ENCODE results near the gene GGTA1. TPM values are rescaled to one million over a fixed set of nuclear protein-coding genes. Genes with fewer than 3 reads are reported as not detected.

Gene GGTA1
- total RNA-seq, 1 experiment from 2014 or later = not detected

GRCh38 chr9:121494192-121494591 lies 5.5 kb downstream of the GGTA1 start:
- H3K27me3 Mint-ChIP-seq (ENCODE audit: low read depth) = peaks cover 58% of the 10 kb centered on the region
- Histone ChIP-seq H3K23me2 (ENCODE audit: insufficient read length, low read depth, low read length, poor library complexity, severe bottlenecking) (peaks cover 9% of the 10 kb centered on the region), H3K79me1 (ENCODE audit: insufficient read depth, low read depth, low read length, poor library complexity, severe bottlenecking) (no peaks in the 10 kb centered on the region), H2BK5ac (ENCODE audit: insufficient read length, low read length) (no peak overlapping the region), H2BK15ac (ENCODE audit: low read depth, low read length) (no peak overlapping the region), H3K18ac (ENCODE audit: insufficient read length, low read depth, low read length) (no peak overlapping the region), H4K91ac (ENCODE audit: insufficient read length, low read depth, low read length) (no peak overlapping the region), H4K5ac (ENCODE audit: insufficient read length, low read depth, low read length) (no peak overlapping the region), H3K9me3 (ENCODE audit: control insufficient read depth, low read depth, low read length) (no peaks in the 10 kb centered on the region), H2BK20ac (ENCODE audit: low read depth, low read length, poor library complexity, severe bottlenecking) (no peak overlapping the region), H2BK12ac (ENCODE audit: insufficient read length, low read depth, low read length) (no peak overlapping the region), H3K14ac (ENCODE audit: insufficient read depth, low read length) (no peak overlapping the region), H3K27me3 (ENCODE audit: insufficient read depth, low read length) (peaks cover 7% of the 10 kb centered on the region), H2BK120ac (ENCODE audit: low read depth, low read length, poor library complexity, severe bottlenecking) (no peak overlapping the region), H3K4me2 (ENCODE audit: insufficient read depth, insufficient read length, low read length) (no peak overlapping the region), H4K20me1 (ENCODE audit: control insufficient read depth, insufficient read depth, insufficient read length) (no peaks in the 10 kb centered on the region), H3K56ac (ENCODE audit: insufficient read length, low read depth, low read length) (no peak overlapping the region), H3K9ac (ENCODE audit: extremely low read depth, insufficient read length, low read length) (no peak overlapping the region), H2AK5ac (ENCODE audit: insufficient read length, low read length) (no peak overlapping the region), H2AFZ (ENCODE audit: low read length) (no peak overlapping the region), H3K4ac (ENCODE audit: low read depth, low read length) (no peak overlapping the region), H3T11ph (ENCODE audit: low read length) (no peak overlapping the region), H3K4me1 (ENCODE audit: insufficient read depth, low read length) (no peaks in the 10 kb centered on the region), H3K79me2 (ENCODE audit: insufficient read depth, low read length) (no peaks in the 10 kb centered on the region), H3K23ac (ENCODE audit: insufficient read length, low read depth, low read length) (no peak overlapping the region), H3K27ac (ENCODE audit: insufficient read length, low read depth, low read length) (no peak overlapping the region), H4K8ac (replicated peaks; ENCODE audit: insufficient read length, low read depth, low read length) (no peak overlapping the region)
- no peak for DNase-seq
- no peak overlapping the region for H3K4me3 Mint-ChIP-seq
- H3K9me3 Mint-ChIP-seq = peaks cover 0 to 12% of the 10 kb centered on the region in 2 experiments; a peak in 4 of 5 replicates
- H3K4me1 Mint-ChIP-seq = peaks cover 10 to 11% of the 10 kb centered on the region in 2 experiments
- no CpG with 5 or more reads among the region's 3 CpGs for WGBS (ENCODE audit: extremely low coverage, insufficient read length, low lambda C conversion rate)
- H3K27ac Mint-ChIP-seq = peak overlapping the region in 1 of 3 experiments; percentile 75; a peak in 1 of 7 replicates
- 0 out of 7 replicates have a peak, but pooled peaks cover 0 to 3% (median 0%) of the 10 kb centered on the region in 3 experiments for H3K36me3 Mint-ChIP-seq (ENCODE audit: insufficient read depth in 1 of 3, low read depth in 3 of 3)
- TF ChIP-seq, protein P1, sequence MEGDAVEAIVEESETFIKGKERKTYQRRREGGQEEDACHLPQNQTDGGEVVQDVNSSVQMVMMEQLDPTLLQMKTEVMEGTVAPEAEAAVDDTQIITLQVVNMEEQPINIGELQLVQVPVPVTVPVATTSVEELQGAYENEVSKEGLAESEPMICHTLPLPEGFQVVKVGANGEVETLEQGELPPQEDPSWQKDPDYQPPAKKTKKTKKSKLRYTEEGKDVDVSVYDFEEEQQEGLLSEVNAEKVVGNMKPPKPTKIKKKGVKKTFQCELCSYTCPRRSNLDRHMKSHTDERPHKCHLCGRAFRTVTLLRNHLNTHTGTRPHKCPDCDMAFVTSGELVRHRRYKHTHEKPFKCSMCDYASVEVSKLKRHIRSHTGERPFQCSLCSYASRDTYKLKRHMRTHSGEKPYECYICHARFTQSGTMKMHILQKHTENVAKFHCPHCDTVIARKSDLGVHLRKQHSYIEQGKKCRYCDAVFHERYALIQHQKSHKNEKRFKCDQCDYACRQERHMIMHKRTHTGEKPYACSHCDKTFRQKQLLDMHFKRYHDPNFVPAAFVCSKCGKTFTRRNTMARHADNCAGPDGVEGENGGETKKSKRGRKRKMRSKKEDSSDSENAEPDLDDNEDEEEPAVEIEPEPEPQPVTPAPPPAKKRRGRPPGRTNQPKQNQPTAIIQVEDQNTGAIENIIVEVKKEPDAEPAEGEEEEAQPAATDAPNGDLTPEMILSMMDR (conservative IDR thresholded peaks at IDR 0.05) = no peak

Data from H9 (cell line).